Fibroblast of skin of left quadriceps (primary cell): ENCODE measurements around the gene CD180.

ENCODE experiments used
- DNase-seq, 2 experiments: peaks; one replicate each; pipeline ENCODE4 v3.0.0-alpha.2; 2013; ENCODE audit warnings: low read depth in 2 of 2

CD180 gene

GRCh38 chr5:67196537-67197059, at the start of gene CD180:
Gene CD180 (minus strand): TSS chr5:67196799. CDS start chr5:67196641, 158 bp downstream.
- no peak for DNase-seq

GRCh38 chr5:67246108-67246507, 49.5 kb upstream of the CD180 start:
- DNase-seq, result peak; percentile 30 to 60

GRCh38 chr5:67245259-67245846, 48.8 kb upstream of the CD180 start:
- DNase-seq, result no peak

- no peak for DNase-seq
Measured at GRCh38 chr5:67244345-67244793, 47.8 kb upstream of the CD180 start.

GRCh38 chr5:67243944-67244343, 47.3 kb upstream of the CD180 start:
- DNase-seq, result no peak

- DNase-seq, result no peak
Measured at GRCh38 chr5:67243349-67243748, 46.8 kb upstream of the CD180 start.

GRCh38 chr5:67241326-67241725, 44.7 kb upstream of the CD180 start:
- no peak for DNase-seq

- no peak for DNase-seq
Measured at GRCh38 chr5:67240846-67241245, 44.2 kb upstream of the CD180 start.

GRCh38 chr5:67240065-67240464, 43.5 kb upstream of the CD180 start:
- DNase-seq, result no peak

- DNase-seq, result no peak
Measured at GRCh38 chr5:67238191-67238590, 41.6 kb upstream of the CD180 start.

GRCh38 chr5:67235399-67236110, 39.0 kb upstream of the CD180 start:
- no peak for DNase-seq

GRCh38 chr5:67234671-67235176, 38.1 kb upstream of the CD180 start:
- DNase-seq, result peak; percentile 89 to 90

- no peak for DNase-seq
Measured at GRCh38 chr5:67233075-67233474, 36.5 kb upstream of the CD180 start.

- DNase-seq, result no peak
Measured at GRCh38 chr5:67223211-67223610, 26.6 kb upstream of the CD180 start.

GRCh38 chr5:67222243-67223025, 25.8 kb upstream of the CD180 start:
- DNase-seq, result no peak

- DNase-seq, result no peak
Measured at GRCh38 chr5:67221487-67222242, 25.1 kb upstream of the CD180 start.

GRCh38 chr5:67216564-67216963, 20.0 kb upstream of the CD180 start:
- no peak for DNase-seq

- no peak for DNase-seq
Measured at GRCh38 chr5:67215519-67216471, 19.2 kb upstream of the CD180 start.

GRCh38 chr5:67214707-67215447, 18.3 kb upstream of the CD180 start:
- no peak for DNase-seq

- DNase-seq, result no peak
Measured at GRCh38 chr5:67214036-67214435, 17.4 kb upstream of the CD180 start.
